Sigmoid colon (tissue), 4 donors: ENCODE results near the gene AKT1S1.

ENCODE experiments used
- POLR2A ChIP-seq, 2 donors: fragments of 450-650 bp; IDR thresholded peaks; one replicate each; pipeline ENCODE4 v1.6.1; 2016; ENCODE audit warnings: antibody characterized with exemption in 2 of 2, mild to moderate bottlenecking in 2 of 2, moderate library complexity in 2 of 2
- POLR2AphosphoS5 ChIP-seq, 4 donors: sonication (generic); formaldehyde crosslinking; IDR thresholded peaks; one replicate each; pipeline ENCODE4 v1.6.1; 2017; ENCODE audit warnings: antibody characterized with exemption in 4 of 4
- TF ChIP-seq, protein P1 (sequence below), 4 experiments: fragments of 450-650 bp in 3 of 4; fragments of 200-600 bp in 1 of 4; IDR thresholded peaks; one replicate each; pipeline ENCODE4 v1.5.1; 2016 to 2019; ENCODE audit warnings: antibody characterized with exemption in 4 of 4, mild to moderate bottlenecking in 3 of 4, moderate library complexity in 2 of 4

DNA sequence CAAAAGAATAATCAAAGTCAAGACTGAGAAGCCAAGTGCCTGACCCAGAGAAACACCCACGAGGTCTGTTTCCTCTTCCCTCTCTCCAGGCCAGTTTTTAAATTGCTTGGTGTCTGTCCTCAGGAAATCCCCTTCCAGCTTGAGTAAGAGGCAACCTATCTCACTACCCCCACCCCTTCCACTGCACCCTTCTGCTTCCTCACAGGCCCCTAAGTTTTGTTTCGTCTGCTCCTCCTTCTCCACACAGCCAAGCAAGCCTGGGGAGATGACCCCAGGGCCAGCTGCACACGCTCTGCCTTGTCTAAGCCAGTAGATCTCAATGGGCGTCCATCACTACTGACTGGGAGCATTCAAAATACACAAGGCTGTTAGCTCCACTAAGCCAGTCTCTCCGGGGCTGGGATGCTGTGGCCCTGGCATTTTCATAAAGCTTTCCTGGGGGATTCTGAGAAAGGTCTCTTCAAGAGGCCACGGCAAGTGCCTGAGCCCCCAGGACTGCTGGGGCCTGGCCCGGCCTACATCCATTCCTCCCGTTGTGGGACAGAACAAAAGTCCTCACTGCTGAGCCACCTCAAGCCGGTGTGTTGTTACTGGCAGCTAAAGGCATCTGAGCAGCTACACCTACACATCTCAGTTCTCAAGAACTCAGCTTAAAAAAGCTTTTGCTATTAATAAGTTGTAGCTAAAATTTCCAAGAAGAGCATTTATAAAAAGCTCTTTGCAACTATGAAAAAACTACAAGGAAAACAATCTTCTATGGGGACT lies 34.4 kb upstream of the AKT1S1 start:
- TF ChIP-seq, protein P1, sequence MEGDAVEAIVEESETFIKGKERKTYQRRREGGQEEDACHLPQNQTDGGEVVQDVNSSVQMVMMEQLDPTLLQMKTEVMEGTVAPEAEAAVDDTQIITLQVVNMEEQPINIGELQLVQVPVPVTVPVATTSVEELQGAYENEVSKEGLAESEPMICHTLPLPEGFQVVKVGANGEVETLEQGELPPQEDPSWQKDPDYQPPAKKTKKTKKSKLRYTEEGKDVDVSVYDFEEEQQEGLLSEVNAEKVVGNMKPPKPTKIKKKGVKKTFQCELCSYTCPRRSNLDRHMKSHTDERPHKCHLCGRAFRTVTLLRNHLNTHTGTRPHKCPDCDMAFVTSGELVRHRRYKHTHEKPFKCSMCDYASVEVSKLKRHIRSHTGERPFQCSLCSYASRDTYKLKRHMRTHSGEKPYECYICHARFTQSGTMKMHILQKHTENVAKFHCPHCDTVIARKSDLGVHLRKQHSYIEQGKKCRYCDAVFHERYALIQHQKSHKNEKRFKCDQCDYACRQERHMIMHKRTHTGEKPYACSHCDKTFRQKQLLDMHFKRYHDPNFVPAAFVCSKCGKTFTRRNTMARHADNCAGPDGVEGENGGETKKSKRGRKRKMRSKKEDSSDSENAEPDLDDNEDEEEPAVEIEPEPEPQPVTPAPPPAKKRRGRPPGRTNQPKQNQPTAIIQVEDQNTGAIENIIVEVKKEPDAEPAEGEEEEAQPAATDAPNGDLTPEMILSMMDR (IDR thresholded peaks at IDR 0.05): no peak
- TF ChIP-seq POLR2AphosphoS5 (IDR thresholded peaks at IDR 0.05) (no peak), POLR2A (IDR thresholded peaks at IDR 0.05) (no peak)
